Dermis microvascular lymphatic vessel endothelial cell (primary cell): ENCODE data around the gene GLIS2. TPM values are rescaled to one million over a fixed set of nuclear protein-coding genes. Genes with fewer than 3 reads are reported as not detected.
"Not testable (repeated sequence)": the region's sequence is repeated elsewhere in the genome, so short reads cannot be mapped to it uniquely, and the experiment has no call there.

ENCODE experiments used
- DNase-seq, 2 donors: peaks; one replicate each; pipeline versions ENCODE4 v3.0.0 to v3.0.0-alpha.2; 2010; ENCODE audit warnings: low read depth in 2 of 2
- total RNA-seq: library from RNA; depleted of rRNA; stranded (reverse); fragments of >200 nt; gene quantifications from 2 replicates; pipeline ENCODE4 v1.2.1, GENCODE V29; 2014

The GLIS2 gene
- total RNA-seq, 1 donor from 2014 or later = 0.39 TPM

DNA sequence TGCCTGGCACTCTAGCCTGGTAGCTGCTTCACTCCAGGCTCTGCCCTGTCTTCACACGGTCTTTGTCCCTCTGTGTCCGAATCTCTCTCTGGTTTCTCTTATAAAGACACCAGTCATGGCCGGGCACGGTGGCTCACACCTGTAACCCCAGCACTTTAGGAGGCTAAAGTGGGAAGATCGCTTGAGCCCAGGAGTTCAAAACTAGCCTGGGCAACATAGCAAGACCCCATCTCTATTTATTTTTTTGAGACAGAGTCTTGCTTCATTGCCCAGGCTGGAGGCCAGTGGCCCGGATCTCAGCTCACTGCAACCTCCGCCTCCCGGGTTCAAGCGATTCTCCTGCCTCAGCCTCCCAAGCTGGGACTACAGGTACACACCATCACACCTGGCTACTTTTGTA lies 17.8 kb downstream of the GLIS2 start:
- not testable (repeated sequence) for DNase-seq

- no peak for DNase-seq
Measured at GRCh38 chr16:4334724-4335495, 19.0 kb downstream of the GLIS2 start.

DNA sequence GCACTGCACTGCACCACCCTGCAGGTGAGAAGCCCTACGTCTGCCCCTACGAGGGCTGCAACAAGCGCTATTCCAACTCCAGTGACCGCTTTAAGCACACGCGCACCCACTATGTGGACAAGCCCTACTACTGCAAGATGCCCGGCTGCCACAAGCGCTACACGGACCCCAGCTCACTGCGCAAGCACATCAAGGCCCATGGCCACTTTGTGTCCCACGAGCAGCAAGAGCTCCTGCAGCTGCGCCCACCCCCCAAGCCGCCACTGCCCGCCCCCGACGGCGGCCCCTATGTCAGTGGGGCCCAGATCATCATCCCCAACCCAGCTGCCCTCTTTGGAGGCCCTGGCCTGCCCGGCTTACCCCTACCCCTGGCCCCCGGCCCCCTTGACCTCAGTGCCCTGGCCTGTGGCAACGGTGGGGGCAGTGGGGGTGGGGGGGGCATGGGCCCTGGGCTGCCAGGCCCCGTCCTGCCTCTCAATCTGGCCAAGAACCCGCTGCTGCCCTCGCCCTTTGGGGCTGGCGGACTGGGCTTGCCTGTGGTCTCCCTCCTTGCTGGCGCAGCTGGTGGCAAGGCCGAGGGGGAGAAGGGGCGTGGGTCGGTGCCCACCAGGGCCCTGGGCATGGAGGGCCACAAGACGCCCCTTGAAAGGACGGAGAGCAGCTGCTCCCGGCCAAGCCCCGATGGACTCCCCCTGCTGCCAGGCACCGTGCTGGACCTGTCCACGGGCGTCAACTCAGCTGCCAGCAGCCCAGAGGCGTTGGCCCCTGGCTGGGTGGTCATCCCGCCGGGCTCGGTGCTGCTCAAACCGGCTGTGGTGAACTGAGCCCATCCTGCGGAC lies 21.1 kb downstream of the GLIS2 start:
- DNase-seq = no peak

GRCh38 chr16:4337540-4338088 lies 21.7 kb downstream of the GLIS2 start:
- no peak for DNase-seq

DNA sequence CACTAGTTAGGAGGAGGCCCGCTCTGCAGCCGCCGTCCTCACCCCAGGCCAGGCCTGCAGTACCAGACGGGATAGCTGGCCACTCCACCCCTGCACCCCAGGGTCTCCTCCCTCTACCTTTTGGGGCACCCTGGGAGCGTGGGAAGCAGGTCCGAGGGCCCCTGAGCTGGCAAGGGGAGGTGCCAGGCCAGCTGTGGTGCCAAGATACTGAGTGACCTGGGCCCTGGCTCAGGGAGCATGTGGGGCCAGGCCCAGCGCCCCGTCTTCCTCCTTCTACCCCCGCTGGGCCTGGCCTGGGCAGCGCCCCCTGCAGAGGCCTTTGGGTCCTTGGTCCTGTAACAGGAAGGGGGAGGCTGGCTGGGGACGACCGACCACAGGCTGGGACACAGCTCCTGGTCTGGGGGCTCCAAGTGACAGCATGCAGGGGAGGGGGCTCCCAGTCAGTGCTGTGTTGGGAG lies 22.3 kb downstream of the GLIS2 start:
- no peak for DNase-seq

- DNase-seq = no peak
Measured at GRCh38 chr16:4338712-4339299, 22.9 kb downstream of the GLIS2 start.

DNA sequence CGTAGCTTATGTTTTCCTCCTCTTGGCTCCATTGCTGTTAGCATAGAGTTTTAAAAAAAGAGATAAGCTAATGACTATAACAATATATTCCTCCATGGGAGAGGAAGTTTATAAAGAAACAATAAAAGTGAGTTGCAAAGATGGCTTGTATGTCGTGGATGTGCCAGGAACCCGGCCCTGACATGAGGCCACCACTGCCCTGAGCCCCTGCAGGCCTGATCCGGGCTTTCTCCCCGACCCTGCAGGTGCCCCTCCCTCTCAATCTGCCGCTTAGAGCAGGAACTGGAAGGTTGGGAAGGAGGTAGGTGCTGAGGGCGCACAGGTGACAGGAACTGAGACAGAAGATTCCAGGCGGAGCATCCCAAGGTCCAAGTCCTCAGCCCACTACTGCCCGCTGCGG lies 23.6 kb downstream of the GLIS2 start:
- DNase-seq = no peak

DNA sequence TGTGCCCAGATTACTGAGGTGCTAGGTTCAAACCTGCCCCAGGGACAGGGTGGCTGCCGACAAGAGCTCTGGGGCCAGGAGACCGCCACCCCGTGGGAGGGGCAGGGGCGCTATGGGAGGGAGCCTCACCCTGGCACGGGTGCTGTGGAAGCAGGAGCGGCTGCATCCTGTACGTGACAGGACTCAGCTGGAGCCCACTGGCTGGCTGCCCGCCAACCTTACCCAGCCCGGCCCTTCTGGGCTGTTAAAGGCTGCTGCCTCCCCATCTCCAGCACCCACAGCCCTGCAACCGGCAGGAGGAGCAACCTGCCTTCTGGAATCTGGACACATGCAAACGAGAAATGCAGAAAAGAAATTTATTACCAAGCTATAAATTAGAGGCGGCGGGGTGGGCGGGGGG lies 24.0 kb downstream of the GLIS2 start:
- DNase-seq = peak in 1 of 2 donors; percentile 62

DNA sequence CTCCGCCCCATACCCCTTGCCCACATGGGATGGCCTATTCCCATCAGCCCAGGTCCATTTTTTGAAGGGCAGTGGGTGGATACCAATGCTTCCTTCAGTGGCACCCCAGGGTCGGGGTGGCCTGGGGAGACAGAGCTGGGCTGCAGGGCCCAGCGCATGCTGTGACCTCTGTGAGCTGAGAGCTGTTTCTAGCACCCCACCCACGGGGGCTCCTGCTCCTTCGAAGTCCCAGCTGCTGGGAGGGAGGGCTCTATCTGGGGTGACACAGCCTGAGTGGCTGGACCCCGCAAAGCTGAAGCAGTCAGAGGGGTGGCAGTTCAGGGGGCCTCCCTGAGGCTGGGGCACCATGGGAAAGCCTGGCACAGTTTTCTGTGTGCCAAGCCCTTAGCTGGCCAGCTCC lies 24.6 kb downstream of the GLIS2 start:
- DNase-seq = no peak

DNA sequence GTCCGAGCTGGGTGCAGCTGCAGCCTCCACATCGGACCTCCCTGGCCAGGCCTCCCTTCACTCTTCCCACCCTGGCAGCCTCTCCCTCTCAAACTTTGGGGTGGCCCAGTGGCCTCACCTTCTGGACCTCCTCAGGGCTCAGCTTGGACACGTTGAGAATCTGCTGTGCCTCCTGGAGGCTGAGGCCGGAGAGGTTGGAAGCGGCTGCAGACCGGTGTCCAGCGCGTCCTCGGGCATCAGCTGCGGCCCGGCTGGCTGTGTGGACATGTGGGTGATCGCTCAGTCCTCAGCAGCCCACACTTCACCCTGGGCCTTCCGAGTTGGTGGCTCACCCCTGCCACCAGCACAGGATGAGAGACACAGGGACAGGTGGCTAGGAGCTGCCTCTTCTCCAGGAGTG lies 25.4 kb downstream of the GLIS2 start:
- DNase-seq = no peak

DNA sequence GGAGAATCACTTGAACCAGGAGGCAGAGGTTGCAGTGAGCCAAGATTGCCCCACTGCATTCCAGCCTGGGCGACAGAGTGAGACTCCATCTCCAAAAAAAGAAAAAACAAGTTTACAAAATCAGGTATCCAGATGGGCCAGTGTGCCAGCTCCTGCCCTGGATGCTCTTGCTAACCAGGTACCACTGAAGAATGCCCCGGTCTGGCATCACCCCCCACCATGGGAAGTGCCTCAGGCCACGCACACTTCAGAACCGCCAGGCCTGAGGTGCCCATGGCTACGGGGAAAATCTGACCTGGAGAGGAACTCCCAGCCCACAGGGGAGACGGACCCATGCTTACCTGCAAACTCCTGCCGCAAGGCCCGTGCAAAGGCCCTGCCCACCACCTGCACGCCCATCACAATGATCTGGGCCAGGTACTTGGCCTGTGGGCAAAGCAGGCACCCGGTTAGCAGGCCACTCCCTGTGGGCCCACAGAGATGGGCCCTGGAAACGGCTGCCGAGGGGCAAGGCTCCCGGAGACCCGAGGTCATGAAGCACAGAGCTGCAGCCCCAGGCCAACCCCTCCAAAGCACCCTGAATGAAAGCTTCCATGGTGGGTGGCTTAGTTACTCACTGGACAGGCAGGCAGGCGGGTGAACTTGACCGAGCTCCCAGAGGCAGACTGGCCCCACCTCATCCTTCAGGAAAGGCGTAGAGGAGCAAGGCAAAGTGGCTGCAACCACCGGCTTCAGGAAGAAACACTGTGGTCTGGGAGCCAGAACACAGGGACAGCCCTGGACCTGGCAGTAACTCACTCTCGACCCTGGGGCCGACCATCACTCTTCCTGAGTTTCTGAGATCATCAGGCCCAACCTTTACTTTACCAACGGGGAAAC lies 27.2 kb downstream of the GLIS2 start:
- no peak for DNase-seq

GRCh38 chr16:4344300-4344982 lies 28.6 kb downstream of the GLIS2 start:
- not testable (repeated sequence) for DNase-seq

DNA sequence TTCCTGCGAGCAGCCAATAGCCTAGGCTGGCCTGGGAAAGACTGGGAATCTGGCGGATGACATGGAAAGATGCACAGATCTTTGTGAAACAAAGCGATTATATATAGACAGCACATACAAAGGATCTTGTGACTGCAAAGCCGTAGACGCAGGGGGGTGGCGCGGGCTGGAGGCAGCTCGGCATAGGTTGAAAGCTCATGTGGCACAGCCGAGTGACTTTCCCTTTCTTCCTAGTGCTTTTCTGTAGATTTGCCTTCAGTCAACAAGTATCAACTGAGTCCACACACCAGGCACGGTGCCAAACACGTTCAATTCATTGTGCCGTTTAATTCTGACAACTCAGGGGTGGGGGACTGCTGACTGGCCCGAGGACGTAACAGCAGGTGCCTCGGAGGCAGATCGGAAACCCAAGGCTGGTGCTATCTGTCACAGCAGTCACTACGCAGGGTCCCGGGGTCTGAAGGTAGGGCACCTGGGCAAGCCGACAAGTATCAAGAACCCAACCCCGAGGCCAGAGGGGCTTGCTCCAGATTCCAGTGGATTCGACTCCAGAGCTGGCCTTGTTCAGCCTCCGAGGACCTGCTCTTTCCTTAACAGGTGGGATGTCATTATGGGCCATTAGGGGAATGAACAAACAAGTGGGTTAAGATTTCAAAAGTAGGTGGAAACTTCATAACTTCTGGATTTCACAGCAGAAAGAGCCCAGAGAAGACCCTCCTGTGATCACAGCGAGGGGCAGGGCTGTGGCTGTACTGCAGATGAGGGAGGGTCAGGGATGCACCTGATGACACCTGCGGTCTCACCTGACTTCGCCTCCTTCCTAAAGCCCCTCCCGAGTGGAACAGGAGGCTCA lies 29.3 kb downstream of the GLIS2 start:
- no peak for DNase-seq

DNA sequence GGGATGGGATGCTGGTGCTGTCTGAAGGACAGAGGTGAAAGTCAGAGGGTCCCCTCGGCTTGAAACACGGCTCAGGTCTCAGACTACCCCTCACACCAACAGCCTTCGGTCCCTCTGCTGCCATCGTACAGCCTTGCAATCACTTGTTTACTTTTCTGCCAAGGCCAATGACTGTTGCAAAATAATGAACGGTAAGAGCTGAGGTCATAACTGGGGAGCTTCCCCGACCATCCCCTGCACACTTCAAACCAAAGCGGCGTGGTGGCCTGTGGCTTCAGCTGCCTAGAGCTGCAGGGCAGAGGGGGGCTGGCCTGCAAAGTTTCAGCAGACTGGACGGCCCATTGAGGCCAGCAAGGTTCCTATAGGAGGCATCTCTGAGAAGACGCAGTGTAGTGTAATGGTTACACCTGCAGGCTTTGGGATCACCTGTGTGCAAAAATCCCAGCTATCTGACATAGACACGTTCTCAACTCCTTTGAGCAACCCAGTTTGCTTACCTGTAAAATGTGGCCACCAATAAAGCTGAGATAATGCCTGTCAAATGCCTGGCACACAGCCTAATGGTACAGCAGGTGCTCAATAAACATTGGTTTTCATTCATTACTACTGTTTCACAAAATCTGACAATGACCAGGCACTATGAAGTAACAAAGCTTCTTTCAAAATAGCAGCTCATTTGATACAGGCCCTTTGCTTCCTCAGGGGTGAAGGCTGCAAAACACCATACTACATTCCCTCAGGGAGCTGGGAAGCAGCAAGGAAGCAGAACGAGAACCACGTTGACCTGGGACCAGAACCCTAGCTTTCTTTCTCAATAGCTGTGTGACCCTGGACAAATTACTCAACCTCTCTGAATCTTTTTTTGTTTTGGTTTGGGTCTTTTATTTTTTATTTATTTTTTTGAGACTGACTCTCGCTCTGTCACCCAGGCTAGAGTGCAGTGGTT lies 30.2 kb downstream of the GLIS2 start:
- no peak for DNase-seq

- DNase-seq = no peak
Measured at GRCh38 chr16:4347010-4347409, 31.1 kb downstream of the GLIS2 start.

GRCh38 chr16:4347765-4348509 lies 32.1 kb downstream of the GLIS2 start:
- DNase-seq = no peak

DNA sequence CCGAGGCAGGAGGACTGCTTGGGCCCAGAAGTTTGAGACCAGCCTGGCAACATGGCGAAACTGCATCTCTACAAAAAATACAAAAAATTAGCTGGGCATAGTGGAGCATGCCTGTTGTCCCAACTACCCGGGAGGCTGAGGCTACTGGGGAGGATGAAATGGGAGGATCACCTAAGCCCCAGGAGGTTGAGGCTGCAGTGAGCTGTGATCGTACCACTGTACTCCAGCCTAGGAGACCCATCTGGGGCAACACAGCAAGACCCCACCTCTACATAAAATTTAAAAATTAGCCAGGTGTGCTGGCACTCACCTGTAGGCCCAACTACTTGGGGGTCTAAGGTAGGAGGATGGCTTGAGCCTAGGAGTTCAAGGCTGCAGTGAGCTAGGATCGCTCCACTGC lies 33.5 kb downstream of the GLIS2 start:
- DNase-seq = no peak

- no peak for DNase-seq
Measured at GRCh38 chr16:4350365-4350786, 34.5 kb downstream of the GLIS2 start.
